MM.1S (cell line): Measurements from ENCODE around the gene ERLEC1.
"Not testable (repeated sequence)": the region's sequence is repeated elsewhere in the genome, so short reads cannot be mapped to it uniquely, and the experiment has no call there.

Experiments
- EZH2 ChIP-seq: fragments of 300-600 bp; sonication (generic); optimal IDR thresholded peaks from 2 replicates; pipeline ENCODE3; 2017; ENCODE audit warnings: low read depth, mild to moderate bottlenecking, antibody characterized with exemption, low read length, mixed read lengths
- EZH2phosphoT487 ChIP-seq: fragments of 300-600 bp; sonication (generic); IDR thresholded peaks from 2 replicates; pipeline ENCODE4 v1.6.1; 2018; ENCODE audit warnings: antibody characterized with exemption, low read length
- TF ChIP-seq, protein P1 (sequence below): fragments of 300-600 bp; sonication (generic); IDR thresholded peaks from 2 replicates; pipeline ENCODE4 v1.5.1; 2016; ENCODE audit warnings: antibody characterized with exemption, low read length, mixed read lengths

DNA sequence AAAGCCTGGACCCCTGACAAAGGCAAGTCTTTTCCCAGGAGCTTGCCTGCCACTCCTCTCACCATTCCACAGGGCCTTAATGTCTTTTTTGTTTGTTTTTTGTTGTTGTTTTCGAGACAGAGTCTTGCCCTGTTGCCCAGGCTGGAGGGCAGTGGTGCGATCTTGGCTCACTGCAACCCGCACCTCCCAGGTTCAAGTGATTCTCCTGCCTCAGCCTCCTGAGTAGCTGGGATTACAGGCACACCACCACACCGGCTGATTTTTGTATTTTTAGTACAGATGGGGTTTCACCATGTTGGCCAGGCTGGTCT lies 43.1 kb downstream of the ERLEC1 start:
- TF ChIP-seq, protein P1, sequence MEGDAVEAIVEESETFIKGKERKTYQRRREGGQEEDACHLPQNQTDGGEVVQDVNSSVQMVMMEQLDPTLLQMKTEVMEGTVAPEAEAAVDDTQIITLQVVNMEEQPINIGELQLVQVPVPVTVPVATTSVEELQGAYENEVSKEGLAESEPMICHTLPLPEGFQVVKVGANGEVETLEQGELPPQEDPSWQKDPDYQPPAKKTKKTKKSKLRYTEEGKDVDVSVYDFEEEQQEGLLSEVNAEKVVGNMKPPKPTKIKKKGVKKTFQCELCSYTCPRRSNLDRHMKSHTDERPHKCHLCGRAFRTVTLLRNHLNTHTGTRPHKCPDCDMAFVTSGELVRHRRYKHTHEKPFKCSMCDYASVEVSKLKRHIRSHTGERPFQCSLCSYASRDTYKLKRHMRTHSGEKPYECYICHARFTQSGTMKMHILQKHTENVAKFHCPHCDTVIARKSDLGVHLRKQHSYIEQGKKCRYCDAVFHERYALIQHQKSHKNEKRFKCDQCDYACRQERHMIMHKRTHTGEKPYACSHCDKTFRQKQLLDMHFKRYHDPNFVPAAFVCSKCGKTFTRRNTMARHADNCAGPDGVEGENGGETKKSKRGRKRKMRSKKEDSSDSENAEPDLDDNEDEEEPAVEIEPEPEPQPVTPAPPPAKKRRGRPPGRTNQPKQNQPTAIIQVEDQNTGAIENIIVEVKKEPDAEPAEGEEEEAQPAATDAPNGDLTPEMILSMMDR = not testable (repeated sequence)
- TF ChIP-seq EZH2phosphoT487, EZH2: not testable (repeated sequence)
